Keratinocyte (primary cell): ENCODE data around the gene DPH6.

ENCODE experiments used
- CTCF ChIP-seq, 3 experiments: IDR thresholded peaks in 1 of 3; conservative IDR thresholded peaks in 1 of 3; optimal IDR thresholded peaks in 1 of 3; 2 replicates in 2 of 3; 3 replicates in 1 of 3; pipeline versions ENCODE3 to v1.5.1; 2011; ENCODE audit warnings: low read length in 3 of 3, mild to moderate bottlenecking in 3 of 3, moderate library complexity in 2 of 3, control low read depth in 1 of 3, inconsistent platforms in 1 of 3; ENCODE audit not compliant: insufficient read depth in 2 of 3; ENCODE audit errors: extremely low read depth in 1 of 3
- EZH2 ChIP-seq: IDR thresholded peaks from one replicate; pipeline ENCODE4 v1.6.1; 2012; ENCODE audit warnings: inconsistent platforms, mild to moderate bottlenecking, low read length, moderate library complexity

- TF ChIP-seq CTCF (optimal IDR thresholded peaks at IDR 0.05 in 1 of 3, IDR thresholded peaks at IDR 0.05 in 1 of 3, conservative IDR thresholded peaks at IDR 0.05 in 1 of 3; ENCODE audit: extremely low read depth in 1 of 3, insufficient read depth in 2 of 3, low read length in 3 of 3) = no peak
- TF ChIP-seq EZH2 = no peak
Measured at GRCh38 chr15:35431281-35431680, 114.7 kb downstream of the DPH6 start.
